WTC11 (cell line): ENCODE measurements around the gene PRKCE. TPM values are rescaled to one million over a fixed set of nuclear protein-coding genes. Genes with fewer than 3 reads are reported as not detected.

Experiments used
- ATAC-seq: fragments of 200-7000 bp; cut with Tn5 transposase; 2 replicates; pipeline ENCODE4 v1.10.0; 2021; ENCODE audit warnings: mild to moderate bottlenecking, moderate library complexity
- CTCF ChIA-PET: fragments of 300-600 bp; sonication (Branson Sonifier 250); formaldehyde crosslinking; loops from one replicate; lab custom pipeline; 2021; ENCODE audit warnings: antibody characterized with exemption; lab: Charles Lee
- POLR2A ChIA-PET: fragments of 350-600 bp; sonication (Branson Sonifier 250); formaldehyde crosslinking; loops from one replicate; lab custom pipeline; 2021; ENCODE audit warnings: antibody characterized with exemption; lab: Charles Lee
- DNase-seq: peaks from one replicate; pipeline ENCODE4 v3.0.0; 2021; ENCODE audit warnings: low spot score
- H3K27ac Mint-ChIP-seq: 2 replicates; pipeline ENCODE4 v1.8.0; 2021; ENCODE audit warnings: mixed read lengths
- H3K27me3 Mint-ChIP-seq: 2 replicates; pipeline ENCODE4 v1.8.0; 2021; ENCODE audit warnings: low read depth, mild to moderate bottlenecking, moderate library complexity, mixed read lengths
- H3K36me3 Mint-ChIP-seq: 2 replicates; pipeline ENCODE4 v1.8.0; 2021; ENCODE audit warnings: mixed read lengths
- H3K4me1 Mint-ChIP-seq: 2 replicates; pipeline ENCODE4 v1.8.0; 2022; ENCODE audit warnings: mixed read lengths
- H3K4me3 Mint-ChIP-seq: 2 replicates; pipeline ENCODE4 v1.8.0; 2021; ENCODE audit warnings: mild to moderate bottlenecking, moderate library complexity, mixed read lengths
- H3K9me3 Mint-ChIP-seq: 2 replicates; pipeline ENCODE4 v1.8.0; 2021; ENCODE audit warnings: mixed read lengths
- CBFB ChIP-seq: sonication (generic); formaldehyde crosslinking; IDR thresholded peaks from 2 replicates; pipeline ENCODE4 v1.8.1; 2022; ENCODE audit warnings: mild to moderate bottlenecking, low read depth, missing genetic modification reagents
- CREB1 ChIP-seq: sonication (generic); formaldehyde crosslinking; IDR thresholded peaks from 2 replicates; pipeline ENCODE4 v1.8.0; 2023; ENCODE audit warnings: mild to moderate bottlenecking, missing genetic modification reagents
- EMX1 ChIP-seq: fragments of 250-450 bp; sonication (Bioruptor Pico); IDR thresholded peaks from 2 replicates; pipeline ENCODE4 v1.8.0; 2021; ENCODE audit warnings: mild to moderate bottlenecking
- FOXP1 ChIP-seq: sonication (generic); formaldehyde crosslinking; IDR thresholded peaks from 2 replicates; pipeline ENCODE4 v1.8.0; 2022; ENCODE audit warnings: missing genetic modification reagents, mild to moderate bottlenecking, moderate library complexity, borderline replicate concordance
- NFE2L1 ChIP-seq: sonication (generic); formaldehyde crosslinking; IDR thresholded peaks from 2 replicates; pipeline ENCODE4 v1.8.1; 2023; ENCODE audit warnings: missing genetic modification reagents
- NR3C1 ChIP-seq: sonication (generic); formaldehyde crosslinking; conservative IDR thresholded peaks from 2 replicates; pipeline ENCODE4 v1.8.1; 2023; ENCODE audit warnings: low read depth, mild to moderate bottlenecking, missing genetic modification reagents
- SOX15 ChIP-seq: fragments of 250-450 bp; sonication (Bioruptor Pico); IDR thresholded peaks from 2 replicates; pipeline ENCODE4 v1.9.0; 2021; ENCODE audit warnings: mild to moderate bottlenecking
- ZNF219 ChIP-seq: sonication (generic); formaldehyde crosslinking; IDR thresholded peaks from 2 replicates; pipeline ENCODE4 v1.8.0; 2023; ENCODE audit warnings: missing genetic modification reagents, mild to moderate bottlenecking, borderline replicate concordance
- ZNF263 ChIP-seq: sonication (generic); formaldehyde crosslinking; IDR thresholded peaks from 2 replicates; pipeline ENCODE4 v1.8.1; 2022; ENCODE audit warnings: low read depth, mild to moderate bottlenecking, moderate library complexity, missing genetic modification reagents
- ZNF317 ChIP-seq: sonication (generic); formaldehyde crosslinking; IDR thresholded peaks from 2 replicates; pipeline ENCODE4 v1.8.1; 2023; ENCODE audit warnings: low read depth, mild to moderate bottlenecking, moderate library complexity, missing genetic modification reagents, borderline replicate concordance
- ZNF396 ChIP-seq: fragments of 250-450 bp; sonication (Bioruptor Pico); IDR thresholded peaks from 2 replicates; pipeline ENCODE4 v1.8.0; 2021; ENCODE audit warnings: mild to moderate bottlenecking, moderate library complexity, borderline replicate concordance
- ZNF416 ChIP-seq: fragments of 250-450 bp; sonication (Bioruptor Pico); IDR thresholded peaks from 2 replicates; pipeline ENCODE4 v1.9.0; 2021; ENCODE audit warnings: mild to moderate bottlenecking, inconsistent platforms
- total RNA-seq: library from RNA; stranded (reverse); gene quantifications from 3 replicates; pipeline ENCODE4 v1.2.3, GENCODE V29; 2021
- TF ChIP-seq, protein P1 (sequence below): sonication (generic); formaldehyde crosslinking; IDR thresholded peaks from 2 replicates; pipeline ENCODE4 v1.8.1; 2023; ENCODE audit warnings: mild to moderate bottlenecking, missing genetic modification reagents, moderate library complexity
- TF ChIP-seq, protein P2 (sequence below): sonication (generic); formaldehyde crosslinking; IDR thresholded peaks from 2 replicates; pipeline ENCODE4 v1.8.1; 2023; ENCODE audit warnings: mild to moderate bottlenecking, missing genetic modification reagents
- TF ChIP-seq, protein P3 (sequence below): sonication (generic); formaldehyde crosslinking; IDR thresholded peaks from 2 replicates; pipeline ENCODE4 v1.8.1; 2022; ENCODE audit warnings: mild to moderate bottlenecking, missing genetic modification reagents, moderate library complexity, borderline replicate concordance
- TF ChIP-seq, protein P4 (sequence below): sonication (generic); formaldehyde crosslinking; IDR thresholded peaks from 2 replicates; pipeline ENCODE4 v1.8.0; 2023; ENCODE audit warnings: missing genetic modification reagents, mild to moderate bottlenecking, borderline replicate concordance
- TF ChIP-seq, protein P5 (sequence below): sonication (generic); formaldehyde crosslinking; conservative IDR thresholded peaks from 2 replicates; pipeline ENCODE4 v1.8.1; 2022; ENCODE audit warnings: mild to moderate bottlenecking, missing genetic modification reagents
- TF ChIP-seq, protein P6 (sequence below): sonication (generic); formaldehyde crosslinking; IDR thresholded peaks from 2 replicates; pipeline ENCODE4 v1.8.1; 2023; ENCODE audit warnings: mild to moderate bottlenecking, missing genetic modification reagents, borderline replicate concordance
- TF ChIP-seq, protein P7 (sequence below): sonication (generic); formaldehyde crosslinking; IDR thresholded peaks from 2 replicates; pipeline ENCODE4 v1.8.0; 2022; ENCODE audit warnings: mild to moderate bottlenecking, missing genetic modification reagents
- TF ChIP-seq, protein P8 (sequence below): sonication (generic); formaldehyde crosslinking; IDR thresholded peaks from 2 replicates; pipeline ENCODE4 v1.8.1; 2023; ENCODE audit warnings: mild to moderate bottlenecking, missing genetic modification reagents

The PRKCE gene
- total RNA-seq, 1 experiment from 2014 or later: 5.8 TPM

DNA sequence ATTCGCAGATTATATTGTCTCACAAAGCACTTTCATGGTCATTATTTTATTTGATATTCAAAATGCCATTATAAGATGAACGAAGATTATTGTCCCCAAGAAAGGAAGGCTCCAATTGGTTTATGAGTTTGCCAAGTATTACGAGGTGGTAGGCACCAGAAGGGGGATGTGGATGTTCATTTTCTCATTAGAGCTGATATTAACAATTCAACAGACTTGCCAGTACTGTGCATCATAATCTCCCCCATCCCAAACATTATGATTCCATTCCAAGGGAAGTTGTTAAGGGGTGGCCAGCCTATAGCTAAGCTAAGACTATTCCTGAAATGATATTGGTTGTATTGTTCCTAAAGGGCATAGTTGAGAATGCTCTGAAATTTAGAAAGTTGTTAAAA, 257.7 kb downstream of the PRKCE start:
- CTCF ChIA-PET: no interaction called here
- DNase-seq: no peak
- peaks cover 13% of the 10 kb centered on the region for H3K4me1 Mint-ChIP-seq
- H3K36me3 Mint-ChIP-seq: no peaks in the 10 kb centered on the region
- TF ChIP-seq CBFB (CRISPR knock-in tag) (no peak), FOXP1 (no peak), ZNF219 (no peak), NFE2L1 (CRISPR knock-in tag) (no peak), ZNF416 (CRISPR knock-in tag) (no peak), ZNF317 (CRISPR knock-in tag) (no peak), ZNF396 (no peak), NR3C1 (no peak)
- TF ChIP-seq, protein P1, sequence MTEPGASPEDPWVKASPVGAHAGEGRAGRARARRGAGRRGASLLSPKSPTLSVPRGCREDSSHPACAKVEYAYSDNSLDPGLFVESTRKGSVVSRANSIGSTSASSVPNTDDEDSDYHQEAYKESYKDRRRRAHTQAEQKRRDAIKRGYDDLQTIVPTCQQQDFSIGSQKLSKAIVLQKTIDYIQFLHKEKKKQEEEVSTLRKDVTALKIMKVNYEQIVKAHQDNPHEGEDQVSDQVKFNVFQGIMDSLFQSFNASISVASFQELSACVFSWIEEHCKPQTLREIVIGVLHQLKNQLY (CRISPR knock-in tag): no peak
- TF ChIP-seq, protein P2, sequence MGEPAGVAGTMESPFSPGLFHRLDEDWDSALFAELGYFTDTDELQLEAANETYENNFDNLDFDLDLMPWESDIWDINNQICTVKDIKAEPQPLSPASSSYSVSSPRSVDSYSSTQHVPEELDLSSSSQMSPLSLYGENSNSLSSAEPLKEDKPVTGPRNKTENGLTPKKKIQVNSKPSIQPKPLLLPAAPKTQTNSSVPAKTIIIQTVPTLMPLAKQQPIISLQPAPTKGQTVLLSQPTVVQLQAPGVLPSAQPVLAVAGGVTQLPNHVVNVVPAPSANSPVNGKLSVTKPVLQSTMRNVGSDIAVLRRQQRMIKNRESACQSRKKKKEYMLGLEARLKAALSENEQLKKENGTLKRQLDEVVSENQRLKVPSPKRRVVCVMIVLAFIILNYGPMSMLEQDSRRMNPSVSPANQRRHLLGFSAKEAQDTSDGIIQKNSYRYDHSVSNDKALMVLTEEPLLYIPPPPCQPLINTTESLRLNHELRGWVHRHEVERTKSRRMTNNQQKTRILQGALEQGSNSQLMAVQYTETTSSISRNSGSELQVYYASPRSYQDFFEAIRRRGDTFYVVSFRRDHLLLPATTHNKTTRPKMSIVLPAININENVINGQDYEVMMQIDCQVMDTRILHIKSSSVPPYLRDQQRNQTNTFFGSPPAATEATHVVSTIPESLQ (CRISPR knock-in tag): no peak
- TF ChIP-seq, protein P3, sequence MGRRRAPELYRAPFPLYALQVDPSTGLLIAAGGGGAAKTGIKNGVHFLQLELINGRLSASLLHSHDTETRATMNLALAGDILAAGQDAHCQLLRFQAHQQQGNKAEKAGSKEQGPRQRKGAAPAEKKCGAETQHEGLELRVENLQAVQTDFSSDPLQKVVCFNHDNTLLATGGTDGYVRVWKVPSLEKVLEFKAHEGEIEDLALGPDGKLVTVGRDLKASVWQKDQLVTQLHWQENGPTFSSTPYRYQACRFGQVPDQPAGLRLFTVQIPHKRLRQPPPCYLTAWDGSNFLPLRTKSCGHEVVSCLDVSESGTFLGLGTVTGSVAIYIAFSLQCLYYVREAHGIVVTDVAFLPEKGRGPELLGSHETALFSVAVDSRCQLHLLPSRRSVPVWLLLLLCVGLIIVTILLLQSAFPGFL (CRISPR knock-in tag): no peak
- TF ChIP-seq, protein P4, sequence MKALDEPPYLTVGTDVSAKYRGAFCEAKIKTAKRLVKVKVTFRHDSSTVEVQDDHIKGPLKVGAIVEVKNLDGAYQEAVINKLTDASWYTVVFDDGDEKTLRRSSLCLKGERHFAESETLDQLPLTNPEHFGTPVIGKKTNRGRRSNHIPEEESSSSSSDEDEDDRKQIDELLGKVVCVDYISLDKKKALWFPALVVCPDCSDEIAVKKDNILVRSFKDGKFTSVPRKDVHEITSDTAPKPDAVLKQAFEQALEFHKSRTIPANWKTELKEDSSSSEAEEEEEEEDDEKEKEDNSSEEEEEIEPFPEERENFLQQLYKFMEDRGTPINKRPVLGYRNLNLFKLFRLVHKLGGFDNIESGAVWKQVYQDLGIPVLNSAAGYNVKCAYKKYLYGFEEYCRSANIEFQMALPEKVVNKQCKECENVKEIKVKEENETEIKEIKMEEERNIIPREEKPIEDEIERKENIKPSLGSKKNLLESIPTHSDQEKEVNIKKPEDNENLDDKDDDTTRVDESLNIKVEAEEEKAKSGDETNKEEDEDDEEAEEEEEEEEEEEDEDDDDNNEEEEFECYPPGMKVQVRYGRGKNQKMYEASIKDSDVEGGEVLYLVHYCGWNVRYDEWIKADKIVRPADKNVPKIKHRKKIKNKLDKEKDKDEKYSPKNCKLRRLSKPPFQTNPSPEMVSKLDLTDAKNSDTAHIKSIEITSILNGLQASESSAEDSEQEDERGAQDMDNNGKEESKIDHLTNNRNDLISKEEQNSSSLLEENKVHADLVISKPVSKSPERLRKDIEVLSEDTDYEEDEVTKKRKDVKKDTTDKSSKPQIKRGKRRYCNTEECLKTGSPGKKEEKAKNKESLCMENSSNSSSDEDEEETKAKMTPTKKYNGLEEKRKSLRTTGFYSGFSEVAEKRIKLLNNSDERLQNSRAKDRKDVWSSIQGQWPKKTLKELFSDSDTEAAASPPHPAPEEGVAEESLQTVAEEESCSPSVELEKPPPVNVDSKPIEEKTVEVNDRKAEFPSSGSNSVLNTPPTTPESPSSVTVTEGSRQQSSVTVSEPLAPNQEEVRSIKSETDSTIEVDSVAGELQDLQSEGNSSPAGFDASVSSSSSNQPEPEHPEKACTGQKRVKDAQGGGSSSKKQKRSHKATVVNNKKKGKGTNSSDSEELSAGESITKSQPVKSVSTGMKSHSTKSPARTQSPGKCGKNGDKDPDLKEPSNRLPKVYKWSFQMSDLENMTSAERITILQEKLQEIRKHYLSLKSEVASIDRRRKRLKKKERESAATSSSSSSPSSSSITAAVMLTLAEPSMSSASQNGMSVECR (CRISPR knock-in tag): no peak
- H3K4me3 Mint-ChIP-seq: no peak overlapping the region
- H3K9me3 Mint-ChIP-seq: 0 out of 2 replicates have a peak, but pooled peaks cover 3% of the 10 kb centered on the region
- ATAC-seq: no peak
- no peaks in the 10 kb centered on the region for H3K27me3 Mint-ChIP-seq
- POLR2A ChIA-PET: no interaction called here
- H3K27ac Mint-ChIP-seq: no peak overlapping the region

DNA sequence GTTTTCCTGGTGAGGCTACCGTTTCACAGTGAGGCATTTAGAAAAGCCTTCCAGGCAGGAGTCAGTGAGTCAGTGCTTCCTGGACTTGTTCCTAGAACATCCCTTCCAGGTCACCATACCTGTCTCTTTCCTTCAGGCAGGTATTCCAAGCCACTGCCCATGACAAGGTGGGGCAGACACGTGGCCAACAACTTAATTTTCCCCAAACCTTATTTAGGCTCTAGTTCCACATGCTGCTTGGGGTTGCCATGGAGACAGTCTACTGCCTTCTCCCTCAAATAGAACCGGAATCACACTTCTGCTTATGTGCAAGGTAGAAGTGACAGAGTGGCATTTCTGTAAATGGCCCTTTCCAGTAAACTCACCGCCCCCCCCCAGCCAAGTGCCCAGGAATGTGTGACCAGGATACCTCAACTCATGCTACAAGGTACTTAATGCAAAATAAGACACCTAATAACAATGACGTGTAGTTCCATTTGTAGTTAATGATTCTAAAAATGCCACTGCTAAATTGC, 258.3 kb downstream of the PRKCE start:
- no peak overlapping the region for H3K4me3 Mint-ChIP-seq
- H3K4me1 Mint-ChIP-seq: peaks cover 13% of the 10 kb centered on the region
- no peaks in the 10 kb centered on the region for H3K36me3 Mint-ChIP-seq
- ATAC-seq (no peak), DNase-seq (no peak)
- POLR2A ChIA-PET: no interaction called here
- H3K27me3 Mint-ChIP-seq: no peaks in the 10 kb centered on the region
- no peak overlapping the region for H3K27ac Mint-ChIP-seq
- 0 out of 2 replicates have a peak, but pooled peaks cover 8% of the 10 kb centered on the region for H3K9me3 Mint-ChIP-seq
- CTCF ChIA-PET: no interaction called here
- TF ChIP-seq ZNF263 (CRISPR knock-in tag) (no peak), EMX1 (no peak), NR3C1 (no peak), SOX15 (CRISPR knock-in tag) (no peak), CREB1 (CRISPR knock-in tag) (no peak)
- TF ChIP-seq, protein P5, sequence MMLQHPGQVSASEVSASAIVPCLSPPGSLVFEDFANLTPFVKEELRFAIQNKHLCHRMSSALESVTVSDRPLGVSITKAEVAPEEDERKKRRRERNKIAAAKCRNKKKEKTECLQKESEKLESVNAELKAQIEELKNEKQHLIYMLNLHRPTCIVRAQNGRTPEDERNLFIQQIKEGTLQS (CRISPR knock-in tag): no peak
- TF ChIP-seq, protein P6, sequence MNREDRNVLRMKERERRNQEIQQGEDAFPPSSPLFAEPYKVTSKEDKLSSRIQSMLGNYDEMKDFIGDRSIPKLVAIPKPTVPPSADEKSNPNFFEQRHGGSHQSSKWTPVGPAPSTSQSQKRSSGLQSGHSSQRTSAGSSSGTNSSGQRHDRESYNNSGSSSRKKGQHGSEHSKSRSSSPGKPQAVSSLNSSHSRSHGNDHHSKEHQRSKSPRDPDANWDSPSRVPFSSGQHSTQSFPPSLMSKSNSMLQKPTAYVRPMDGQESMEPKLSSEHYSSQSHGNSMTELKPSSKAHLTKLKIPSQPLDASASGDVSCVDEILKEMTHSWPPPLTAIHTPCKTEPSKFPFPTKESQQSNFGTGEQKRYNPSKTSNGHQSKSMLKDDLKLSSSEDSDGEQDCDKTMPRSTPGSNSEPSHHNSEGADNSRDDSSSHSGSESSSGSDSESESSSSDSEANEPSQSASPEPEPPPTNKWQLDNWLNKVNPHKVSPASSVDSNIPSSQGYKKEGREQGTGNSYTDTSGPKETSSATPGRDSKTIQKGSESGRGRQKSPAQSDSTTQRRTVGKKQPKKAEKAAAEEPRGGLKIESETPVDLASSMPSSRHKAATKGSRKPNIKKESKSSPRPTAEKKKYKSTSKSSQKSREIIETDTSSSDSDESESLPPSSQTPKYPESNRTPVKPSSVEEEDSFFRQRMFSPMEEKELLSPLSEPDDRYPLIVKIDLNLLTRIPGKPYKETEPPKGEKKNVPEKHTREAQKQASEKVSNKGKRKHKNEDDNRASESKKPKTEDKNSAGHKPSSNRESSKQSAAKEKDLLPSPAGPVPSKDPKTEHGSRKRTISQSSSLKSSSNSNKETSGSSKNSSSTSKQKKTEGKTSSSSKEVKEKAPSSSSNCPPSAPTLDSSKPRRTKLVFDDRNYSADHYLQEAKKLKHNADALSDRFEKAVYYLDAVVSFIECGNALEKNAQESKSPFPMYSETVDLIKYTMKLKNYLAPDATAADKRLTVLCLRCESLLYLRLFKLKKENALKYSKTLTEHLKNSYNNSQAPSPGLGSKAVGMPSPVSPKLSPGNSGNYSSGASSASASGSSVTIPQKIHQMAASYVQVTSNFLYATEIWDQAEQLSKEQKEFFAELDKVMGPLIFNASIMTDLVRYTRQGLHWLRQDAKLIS (CRISPR knock-in tag): no peak
- TF ChIP-seq, protein P7, sequence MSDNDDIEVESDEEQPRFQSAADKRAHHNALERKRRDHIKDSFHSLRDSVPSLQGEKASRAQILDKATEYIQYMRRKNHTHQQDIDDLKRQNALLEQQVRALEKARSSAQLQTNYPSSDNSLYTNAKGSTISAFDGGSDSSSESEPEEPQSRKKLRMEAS: no peak
- TF ChIP-seq, protein P3 (CRISPR knock-in tag): no peak
- TF ChIP-seq, protein P8, sequence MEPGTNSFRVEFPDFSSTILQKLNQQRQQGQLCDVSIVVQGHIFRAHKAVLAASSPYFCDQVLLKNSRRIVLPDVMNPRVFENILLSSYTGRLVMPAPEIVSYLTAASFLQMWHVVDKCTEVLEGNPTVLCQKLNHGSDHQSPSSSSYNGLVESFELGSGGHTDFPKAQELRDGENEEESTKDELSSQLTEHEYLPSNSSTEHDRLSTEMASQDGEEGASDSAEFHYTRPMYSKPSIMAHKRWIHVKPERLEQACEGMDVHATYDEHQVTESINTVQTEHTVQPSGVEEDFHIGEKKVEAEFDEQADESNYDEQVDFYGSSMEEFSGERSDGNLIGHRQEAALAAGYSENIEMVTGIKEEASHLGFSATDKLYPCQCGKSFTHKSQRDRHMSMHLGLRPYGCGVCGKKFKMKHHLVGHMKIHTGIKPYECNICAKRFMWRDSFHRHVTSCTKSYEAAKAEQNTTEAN (CRISPR knock-in tag): no peak
